Measurements from ENCODE around the gene FAM9C. TPM values are rescaled to one million over a fixed set of nuclear protein-coding genes. Genes with fewer than 3 reads are reported as not detected.

Gene FAM9C
- total RNA-seq, 1 experiment from 2014 or later: not detected

GRCh38 chrX:13051529-13052172, 7.2 kb upstream of the FAM9C start:
- Histone ChIP-seq H3K36me3 (ENCODE audit: control insufficient read depth in 1 of 2, insufficient read depth in 2 of 2, low read length in 2 of 2) (no peaks in the 10 kb centered on the region), H4K20me1 (ENCODE audit: insufficient read depth) (no peaks in the 10 kb centered on the region), H3K9me3 (ENCODE audit: control insufficient read depth in 1 of 2, insufficient read depth in 1 of 2, low read depth in 1 of 2, low read length in 2 of 2) (no peaks in the 10 kb centered on the region), H3K9ac (ENCODE audit: low read length) (no peak overlapping the region), H3K4me1 (ENCODE audit: control insufficient read depth in 1 of 2, insufficient read depth in 2 of 2, low read length in 2 of 2) (no peaks in the 10 kb centered on the region), H2AFZ (ENCODE audit: low read depth, low read length, poor library complexity, severe bottlenecking) (no peak overlapping the region), H3K9me2 (ENCODE audit: insufficient read depth) (no peaks in the 10 kb centered on the region), H3K4me3 (replicated peaks in 1 of 2; ENCODE audit: low read depth in 1 of 2, low read length in 2 of 2) (no peak overlapping the region), H3K27ac (ENCODE audit: low read depth, low read length) (no peak overlapping the region), H3K4me2 (ENCODE audit: low read length) (no peak overlapping the region), H3K27me3 (ENCODE audit: insufficient read depth, low read length) (no peaks in the 10 kb centered on the region), H3K79me2 (ENCODE audit: insufficient read depth, low read length) (no peaks in the 10 kb centered on the region)
- TF ChIP-seq SIN3A (IDR thresholded peaks at IDR 0.05; ENCODE audit: low read depth) (no peak), FOSL1 (IDR thresholded peaks at IDR 0.05; ENCODE audit: low read depth) (no peak), ZNF274 (IDR thresholded peaks at IDR 0.05; ENCODE audit: low read depth, low read length) (no peak), POLR2A (IDR thresholded peaks at IDR 0.05; ENCODE audit: borderline replicate concordance, extremely low read depth, insufficient read depth, insufficient read length) (no peak), EZH2 (IDR thresholded peaks at IDR 0.05) (no peak), POLR2AphosphoS5 (IDR thresholded peaks at IDR 0.05; ENCODE audit: low read depth, low read length) (no peak), CTCF (IDR thresholded peaks at IDR 0.05 in 2 of 3, conservative IDR thresholded peaks at IDR 0.05 in 1 of 3; ENCODE audit: borderline replicate concordance in 1 of 3, insufficient read depth in 1 of 3, low read depth in 2 of 3, low read length in 2 of 3) (no peak), ELF1 (IDR thresholded peaks at IDR 0.05; ENCODE audit: borderline replicate concordance, low read depth) (no peak), YY1 (IDR thresholded peaks at IDR 0.05; ENCODE audit: extremely low read depth, insufficient replicate concordance, low read depth, low read length) (no peak)
- TF ChIP-seq, protein P1, sequence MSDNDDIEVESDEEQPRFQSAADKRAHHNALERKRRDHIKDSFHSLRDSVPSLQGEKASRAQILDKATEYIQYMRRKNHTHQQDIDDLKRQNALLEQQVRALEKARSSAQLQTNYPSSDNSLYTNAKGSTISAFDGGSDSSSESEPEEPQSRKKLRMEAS (IDR thresholded peaks at IDR 0.05): no peak
- POLR2A ChIA-PET: no interaction called here
- BruUV-seq (replicated peaks): no TSS peak
- CTCF ChIA-PET: no interaction called here
- RAD21 ChIA-PET (ENCODE audit: low non-redundant PET in 1 of 2, low total read pairs in 2 of 2, uncharacterized antibody in 2 of 2, unreplicated experiment in 2 of 2): no interaction called here
- intact Hi-C loops (cut with micrococcal nuclease): no loop called here
- ATAC-seq (no peak), DNase-seq (ENCODE audit: low read depth, low spot score) (no peak)
